ENCODE results near the gene PFKFB3.

PFKFB3 gene

DNA sequence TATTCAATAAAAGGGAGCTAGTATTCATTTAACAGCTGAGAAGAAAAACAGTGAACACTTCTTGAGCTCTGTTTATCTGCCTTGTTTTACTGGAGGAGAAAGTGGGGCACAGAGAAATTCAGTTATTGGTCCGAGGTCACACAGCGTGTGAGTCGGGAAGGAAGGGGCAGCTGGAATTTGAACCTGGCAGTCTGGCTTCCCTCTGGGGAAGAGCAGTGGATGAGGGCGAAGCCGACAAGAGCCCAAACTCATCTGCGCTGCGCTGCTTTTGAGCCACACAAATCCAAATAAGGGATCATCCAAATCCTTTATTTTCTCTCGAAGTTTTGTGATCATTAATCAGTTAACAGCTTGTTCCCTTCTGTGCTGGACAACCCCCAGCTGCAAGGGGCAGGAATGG, 23.7 kb upstream of the PFKFB3 start:
- TF ChIP-seq, protein P1, sequence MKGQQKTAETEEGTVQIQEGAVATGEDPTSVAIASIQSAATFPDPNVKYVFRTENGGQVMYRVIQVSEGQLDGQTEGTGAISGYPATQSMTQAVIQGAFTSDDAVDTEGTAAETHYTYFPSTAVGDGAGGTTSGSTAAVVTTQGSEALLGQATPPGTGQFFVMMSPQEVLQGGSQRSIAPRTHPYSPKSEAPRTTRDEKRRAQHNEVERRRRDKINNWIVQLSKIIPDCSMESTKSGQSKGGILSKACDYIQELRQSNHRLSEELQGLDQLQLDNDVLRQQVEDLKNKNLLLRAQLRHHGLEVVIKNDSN (IDR thresholded peaks at IDR 0.05), result no peak
- TF ChIP-seq TEAD4 (IDR thresholded peaks at IDR 0.05) (no peak), ZBTB7A (IDR thresholded peaks at IDR 0.05; ENCODE audit: low read depth) (no peak), CREB1 (IDR thresholded peaks at IDR 0.05; ENCODE audit: low read depth) (no peak), EGR1 (IDR thresholded peaks at IDR 0.05) (no peak), EP300 (IDR thresholded peaks at IDR 0.05; ENCODE audit: borderline replicate concordance) (no peak), TCF12 (IDR thresholded peaks at IDR 0.05; ENCODE audit: low read depth) (no peak), FOXM1 (IDR thresholded peaks at IDR 0.05; ENCODE audit: borderline replicate concordance, low read depth) (no peak), TAF1 (IDR thresholded peaks at IDR 0.05; ENCODE audit: low read depth) (no peak), NFIC (IDR thresholded peaks at IDR 0.05) (no peak), RAD21 (IDR thresholded peaks at IDR 0.05; ENCODE audit: low read depth) (no peak)
- TF ChIP-seq, protein P2, sequence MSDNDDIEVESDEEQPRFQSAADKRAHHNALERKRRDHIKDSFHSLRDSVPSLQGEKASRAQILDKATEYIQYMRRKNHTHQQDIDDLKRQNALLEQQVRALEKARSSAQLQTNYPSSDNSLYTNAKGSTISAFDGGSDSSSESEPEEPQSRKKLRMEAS (IDR thresholded peaks at IDR 0.05), result no peak

DNA sequence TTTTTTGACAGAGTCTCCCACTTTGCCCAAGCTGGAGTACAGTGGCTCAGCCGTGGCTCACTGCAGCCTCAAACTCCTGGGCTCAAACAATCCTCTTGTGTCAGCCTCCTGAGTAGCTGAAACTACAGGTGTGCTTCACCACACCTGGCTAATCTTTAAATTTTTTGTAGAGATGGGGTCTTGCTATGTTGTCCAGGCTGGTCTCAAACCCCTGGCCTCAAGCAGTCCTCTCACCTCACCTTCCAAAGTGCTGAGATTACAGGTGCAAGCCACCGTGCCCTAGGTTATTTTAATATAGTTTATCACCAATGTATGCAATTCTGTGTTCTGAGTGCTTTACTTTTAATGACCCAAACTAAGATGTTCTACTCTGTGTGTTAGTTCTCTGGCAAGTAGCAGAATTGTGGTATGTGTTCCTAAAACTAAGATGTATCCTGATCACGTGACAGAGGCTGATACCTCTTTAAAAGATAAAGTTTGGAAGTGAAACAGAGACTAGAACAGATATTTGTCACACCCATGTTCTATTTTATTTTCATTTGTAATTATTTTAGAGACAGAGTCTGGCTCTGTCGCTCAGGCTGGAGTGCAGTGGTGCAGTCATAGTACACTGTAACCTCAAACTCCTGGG, 22.1 kb upstream of the PFKFB3 start:
- no peak for TF ChIP-seq ZBTB7A (IDR thresholded peaks at IDR 0.05; ENCODE audit: low read depth)
- no peak for TF ChIP-seq CEBPB (IDR thresholded peaks at IDR 0.05)
- TF ChIP-seq RAD21 (IDR thresholded peaks at IDR 0.05; ENCODE audit: low read depth), result no peak
- TF ChIP-seq TEAD4 (IDR thresholded peaks at IDR 0.05), result no peak
- TF ChIP-seq, protein P1 (IDR thresholded peaks at IDR 0.05), result no peak
- no peak for TF ChIP-seq TCF12 (IDR thresholded peaks at IDR 0.05; ENCODE audit: low read depth)
- no peak for TF ChIP-seq NFIC (IDR thresholded peaks at IDR 0.05)
- no peak for TF ChIP-seq CREB1 (IDR thresholded peaks at IDR 0.05; ENCODE audit: low read depth)

DNA sequence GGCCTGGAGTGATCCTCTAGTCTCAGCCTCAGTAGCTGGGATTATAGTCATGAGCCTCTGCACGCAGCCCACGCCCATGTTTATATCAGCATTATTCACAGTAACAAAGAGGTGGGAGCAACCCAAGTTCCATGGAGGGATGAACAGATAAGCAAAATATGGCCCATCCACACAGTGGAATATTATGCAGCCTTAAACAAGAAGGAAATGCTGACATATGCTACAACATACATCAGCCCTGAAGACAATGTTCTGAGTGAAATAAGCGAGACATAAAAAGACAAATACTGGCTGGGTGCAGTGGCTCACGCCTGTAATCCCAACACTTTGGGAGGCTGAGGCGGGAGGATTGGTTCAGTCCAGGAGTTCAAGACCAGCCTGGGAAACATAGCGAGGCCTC, 21.5 kb upstream of the PFKFB3 start:
- TF ChIP-seq CREB1 (IDR thresholded peaks at IDR 0.05; ENCODE audit: low read depth), result no peak

DNA sequence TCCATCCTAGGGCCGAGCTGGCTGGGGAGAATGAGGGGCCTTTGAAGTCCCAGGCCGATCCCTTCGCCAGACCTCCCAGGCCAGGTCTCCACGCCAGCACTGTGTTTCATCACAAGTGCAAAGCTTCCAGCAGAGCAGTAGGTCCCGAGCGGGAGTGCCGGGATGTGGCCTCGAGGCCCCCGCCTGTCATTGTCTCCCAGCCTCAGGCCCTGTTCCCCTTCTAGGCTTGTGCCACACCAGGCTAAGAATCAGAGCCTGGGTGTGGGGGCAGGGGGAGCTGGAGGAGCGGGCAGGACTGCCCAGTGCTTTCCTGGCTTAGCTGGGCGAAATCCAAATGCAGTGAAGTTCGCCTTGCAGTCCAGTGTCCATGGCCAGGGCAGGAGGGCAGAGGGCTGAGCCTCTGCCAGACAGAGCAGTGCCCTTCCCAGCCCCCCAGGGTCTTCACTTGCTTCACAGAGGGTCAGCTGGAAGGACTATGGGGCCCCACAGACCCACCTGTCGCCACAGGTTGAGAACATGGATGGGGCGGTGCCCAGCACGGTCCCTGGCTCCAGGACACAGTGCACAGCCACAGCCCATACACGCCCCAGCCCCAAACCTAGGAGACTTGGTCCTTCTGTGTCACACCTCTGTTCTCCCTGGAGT, 20.2 kb upstream of the PFKFB3 start:
- TF ChIP-seq, protein P2 (IDR thresholded peaks at IDR 0.05), result no peak
- TF ChIP-seq CEBPB (IDR thresholded peaks at IDR 0.05) (no peak), EP300 (IDR thresholded peaks at IDR 0.05; ENCODE audit: borderline replicate concordance) (no peak), NFIC (IDR thresholded peaks at IDR 0.05) (no peak), TCF12 (IDR thresholded peaks at IDR 0.05; ENCODE audit: low read depth) (no peak), ZBTB7A (IDR thresholded peaks at IDR 0.05; ENCODE audit: low read depth) (no peak), TEAD4 (IDR thresholded peaks at IDR 0.05) (no peak), RAD21 (IDR thresholded peaks at IDR 0.05; ENCODE audit: low read depth) (no peak)
- TF ChIP-seq, protein P3, sequence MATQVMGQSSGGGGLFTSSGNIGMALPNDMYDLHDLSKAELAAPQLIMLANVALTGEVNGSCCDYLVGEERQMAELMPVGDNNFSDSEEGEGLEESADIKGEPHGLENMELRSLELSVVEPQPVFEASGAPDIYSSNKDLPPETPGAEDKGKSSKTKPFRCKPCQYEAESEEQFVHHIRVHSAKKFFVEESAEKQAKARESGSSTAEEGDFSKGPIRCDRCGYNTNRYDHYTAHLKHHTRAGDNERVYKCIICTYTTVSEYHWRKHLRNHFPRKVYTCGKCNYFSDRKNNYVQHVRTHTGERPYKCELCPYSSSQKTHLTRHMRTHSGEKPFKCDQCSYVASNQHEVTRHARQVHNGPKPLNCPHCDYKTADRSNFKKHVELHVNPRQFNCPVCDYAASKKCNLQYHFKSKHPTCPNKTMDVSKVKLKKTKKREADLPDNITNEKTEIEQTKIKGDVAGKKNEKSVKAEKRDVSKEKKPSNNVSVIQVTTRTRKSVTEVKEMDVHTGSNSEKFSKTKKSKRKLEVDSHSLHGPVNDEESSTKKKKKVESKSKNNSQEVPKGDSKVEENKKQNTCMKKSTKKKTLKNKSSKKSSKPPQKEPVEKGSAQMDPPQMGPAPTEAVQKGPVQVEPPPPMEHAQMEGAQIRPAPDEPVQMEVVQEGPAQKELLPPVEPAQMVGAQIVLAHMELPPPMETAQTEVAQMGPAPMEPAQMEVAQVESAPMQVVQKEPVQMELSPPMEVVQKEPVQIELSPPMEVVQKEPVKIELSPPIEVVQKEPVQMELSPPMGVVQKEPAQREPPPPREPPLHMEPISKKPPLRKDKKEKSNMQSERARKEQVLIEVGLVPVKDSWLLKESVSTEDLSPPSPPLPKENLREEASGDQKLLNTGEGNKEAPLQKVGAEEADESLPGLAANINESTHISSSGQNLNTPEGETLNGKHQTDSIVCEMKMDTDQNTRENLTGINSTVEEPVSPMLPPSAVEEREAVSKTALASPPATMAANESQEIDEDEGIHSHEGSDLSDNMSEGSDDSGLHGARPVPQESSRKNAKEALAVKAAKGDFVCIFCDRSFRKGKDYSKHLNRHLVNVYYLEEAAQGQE (IDR thresholded peaks at IDR 0.05; ENCODE audit: low read depth), result no peak

DNA sequence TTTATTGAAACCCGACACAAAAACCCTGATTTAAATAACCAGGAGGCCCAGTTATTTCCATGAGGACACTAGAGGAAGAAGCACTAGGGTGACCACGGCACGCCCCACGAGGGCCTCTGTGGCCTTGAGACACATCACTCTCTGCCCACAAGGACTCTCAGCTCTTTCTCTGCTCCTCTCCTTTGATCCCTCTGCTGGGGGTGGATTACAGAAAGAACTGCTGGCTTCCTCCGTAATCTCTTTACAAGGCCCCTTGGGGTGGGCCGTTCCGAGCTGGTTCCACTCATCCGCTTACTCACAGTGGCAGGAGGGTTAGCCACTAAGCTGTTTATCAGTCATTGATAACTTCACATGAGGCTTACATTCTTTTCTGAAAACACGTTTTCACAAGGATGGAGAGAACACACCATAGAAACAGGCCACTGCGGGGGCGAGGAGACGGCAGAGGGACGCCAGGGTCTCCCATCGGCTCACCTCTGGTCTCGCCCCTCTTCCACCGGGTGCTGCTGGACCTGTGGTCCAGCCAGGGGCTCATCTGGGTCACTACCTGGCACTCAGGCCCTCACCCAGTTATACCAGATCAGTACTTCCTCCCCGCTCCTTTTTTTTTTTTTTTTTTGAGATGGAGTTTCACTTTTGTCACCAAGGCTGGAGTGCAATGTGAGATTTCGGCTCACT, 17.6 kb upstream of the PFKFB3 start:
- no peak for TF ChIP-seq EGR1 (IDR thresholded peaks at IDR 0.05)
- TF ChIP-seq, protein P2 (IDR thresholded peaks at IDR 0.05), result no peak
- no peak for TF ChIP-seq CREB1 (IDR thresholded peaks at IDR 0.05; ENCODE audit: low read depth)
- TF ChIP-seq, protein P1 (IDR thresholded peaks at IDR 0.05), result no peak
- no peak for TF ChIP-seq EP300 (IDR thresholded peaks at IDR 0.05; ENCODE audit: borderline replicate concordance)
- TF ChIP-seq ZBTB7A (IDR thresholded peaks at IDR 0.05; ENCODE audit: low read depth), result no peak
- TF ChIP-seq, protein P3 (IDR thresholded peaks at IDR 0.05; ENCODE audit: low read depth), result no peak
- no peak for TF ChIP-seq RAD21 (IDR thresholded peaks at IDR 0.05; ENCODE audit: low read depth)
- no peak for TF ChIP-seq FOXM1 (IDR thresholded peaks at IDR 0.05; ENCODE audit: borderline replicate concordance, low read depth)
- no peak for TF ChIP-seq TAF1 (IDR thresholded peaks at IDR 0.05; ENCODE audit: low read depth)
- no peak for TF ChIP-seq NFIC (IDR thresholded peaks at IDR 0.05)
- no peak for TF ChIP-seq CEBPB (IDR thresholded peaks at IDR 0.05)
- no peak for TF ChIP-seq TCF12 (IDR thresholded peaks at IDR 0.05; ENCODE audit: low read depth)
- no peak for TF ChIP-seq TEAD4 (IDR thresholded peaks at IDR 0.05)
- no peak for TF ChIP-seq YY1 (IDR thresholded peaks at IDR 0.05; ENCODE audit: low read depth)
